OCI-LY7 (cell line): ENCODE results near the gene GNG7. TPM values are rescaled to one million over a fixed set of nuclear protein-coding genes. Genes with fewer than 3 reads are reported as not detected.

Experiments
- BruUV-seq: library from RNA; stranded (reverse); fragments of 400-500 nt; replicated peaks from 2 replicates; lab custom pipeline; 2021; lab: Mats Ljungman, UMichigan
- CTCF ChIA-PET: fragments of 300-600 bp; sonication (Branson Sonifier 250); formaldehyde crosslinking; loops from one replicate; lab custom pipeline; 2022; ENCODE audit warnings: antibody characterized with exemption; ENCODE audit not compliant: unreplicated experiment; lab: Charles Lee
- POLR2A ChIA-PET: fragments of 300-600 bp; sonication (Branson Sonifier 250); formaldehyde crosslinking; loops from one replicate; lab custom pipeline; 2022; ENCODE audit warnings: antibody characterized with exemption; lab: Charles Lee
- DNase-seq: peaks from one replicate; pipeline ENCODE4 v3.0.0-alpha.2; 2015; ENCODE audit warnings: low spot score
- H2AFZ ChIP-seq: fragments of 200-600 bp; sonication (generic), shearing (Covaris generic); 2 replicates; pipeline ENCODE4 v1.6.1; 2014; ENCODE audit warnings: mild to moderate bottlenecking, antibody characterized with exemption, low read length, moderate library complexity
- H3K27ac ChIP-seq: fragments of 200-600 bp; sonication (generic); 2 replicates; pipeline ENCODE4 v1.5.1; 2014; ENCODE audit warnings: mixed run types, low read depth, mild to moderate bottlenecking, moderate library complexity, low read length, inconsistent platforms; ENCODE audit not compliant: poor library complexity, severe bottlenecking
- H3K36me3 ChIP-seq: fragments of 200-600 bp; sonication (generic); 2 replicates; pipeline ENCODE4 v1.6.1; 2014; ENCODE audit warnings: mild to moderate bottlenecking, antibody characterized with exemption, low read length, moderate library complexity, mixed read lengths; ENCODE audit not compliant: insufficient read depth
- H3K4me1 ChIP-seq: fragments of 200-600 bp; sonication (generic); 2 replicates; pipeline ENCODE4 v1.5.1; 2014; ENCODE audit warnings: mild to moderate bottlenecking, low read length; ENCODE audit not compliant: insufficient read depth, poor library complexity, severe bottlenecking
- H3K4me2 ChIP-seq: fragments of 200-600 bp; sonication (generic); 2 replicates; pipeline ENCODE4 v1.6.1; 2014; ENCODE audit warnings: mild to moderate bottlenecking, low read length
- H3K4me3 ChIP-seq: fragments of 200-600 bp; sonication (generic); 2 replicates; pipeline ENCODE4 v1.5.1; 2014; ENCODE audit warnings: mild to moderate bottlenecking, low read depth, low read length; ENCODE audit not compliant: poor library complexity, severe bottlenecking
- H3K79me2 ChIP-seq: fragments of 200-600 bp; sonication (generic); 2 replicates; pipeline ENCODE4 v1.6.1; 2016; ENCODE audit warnings: low read depth, mild to moderate bottlenecking, low read length, moderate library complexity, mixed read lengths; ENCODE audit not compliant: insufficient read depth
- H3K9me2 ChIP-seq: fragments of 200-600 bp; sonication (generic); 2 replicates; pipeline ENCODE4 v1.6.1; 2016; ENCODE audit warnings: mild to moderate bottlenecking, low read length, mixed read lengths; ENCODE audit not compliant: insufficient read depth
- H3K9me3 ChIP-seq: fragments of 200-600 bp; sonication (generic); 2 replicates; pipeline ENCODE4 v1.6.1; 2014; ENCODE audit warnings: mild to moderate bottlenecking, mixed run types, low read length, mixed read lengths
- H4K20me1 ChIP-seq: fragments of 200-600 bp; sonication (generic); 2 replicates; pipeline ENCODE4 v1.6.1; 2014; ENCODE audit warnings: mild to moderate bottlenecking, antibody characterized with exemption, low read length, moderate library complexity, mixed read lengths; ENCODE audit not compliant: insufficient read depth
- CTCF ChIP-seq: fragments of 200-600 bp; sonication (generic); conservative IDR thresholded peaks from 2 replicates; pipeline ENCODE4 v1.5.1; 2014; ENCODE audit warnings: mild to moderate bottlenecking, antibody characterized with exemption, low read length, moderate library complexity, mixed read lengths
- EZH2phosphoT487 ChIP-seq: fragments of 200-600 bp; sonication (generic); IDR thresholded peaks from 2 replicates; pipeline ENCODE4 v1.6.1; 2018; ENCODE audit warnings: low read depth, borderline replicate concordance, mild to moderate bottlenecking, mixed run types, antibody characterized with exemption, low read length, moderate library complexity, mixed read lengths
- intact Hi-C: fragments of 100-400 bp; cut with micrococcal nuclease; formaldehyde crosslinking; loops from one replicate; pipeline ENCODE4 v1.10.0; 2022; ENCODE audit not compliant: unreplicated experiment
- total RNA-seq, 2 experiments: library from RNA; depleted of rRNA in 1 of 2; stranded (reverse); fragments of >200 nt in 1 of 2; shearing (Covaris generic) in 1 of 2; gene quantifications; 2 replicates each; pipeline ENCODE4 v1.2.3, GENCODE V29; 2014 to 2022

GNG7 gene
- total RNA-seq, 2 experiments from 2014 or later, result 13.9 to 15.3 TPM

GRCh38 chr19:2478278-2478755, 224.2 kb downstream of the GNG7 start:
- CTCF ChIA-PET, result interaction anchor here (2.4 kb wide), 1 partner anchor 132 kb away, joined by 38 read pairs; no protein-coding TSS in a partner anchor
- no peaks in the 10 kb centered on the region for H3K9me3 ChIP-seq
- no peak overlapping the region for H2AFZ ChIP-seq
- H3K79me2 ChIP-seq, result peaks cover 29% of the 10 kb centered on the region
- H3K4me2 ChIP-seq, result peak overlapping the region; percentile 76
- POLR2A ChIA-PET, result interaction anchor here (1.2 to 3.7 kb wide), 3 partner anchors 15 to 141 kb away, joined by 4 to 72 read pairs (median 51); no protein-coding TSS in a partner anchor
- no peaks in the 10 kb centered on the region for H3K9me2 ChIP-seq
- intact Hi-C loops, result loop anchor here (5.0 to 10.0 kb wide), 2 partner anchors 84 to 266 kb away; partner anchors contain the start of gene SLC39A3
- H3K27ac ChIP-seq, result peak overlapping the region; percentile 91
- peaks cover 40% of the 10 kb centered on the region for H3K4me1 ChIP-seq
- DNase-seq, result peak; percentile 77
- peak overlapping the region; percentile 97 for H3K4me3 ChIP-seq
- 0 out of 2 replicates have a peak, but pooled peaks cover 4% of the 10 kb centered on the region for H4K20me1 ChIP-seq
- no TSS peak for BruUV-seq
- H3K36me3 ChIP-seq, result peaks cover 17% of the 10 kb centered on the region
- TF ChIP-seq EZH2phosphoT487 (no peak), CTCF (peak; percentile 57)

DNA sequence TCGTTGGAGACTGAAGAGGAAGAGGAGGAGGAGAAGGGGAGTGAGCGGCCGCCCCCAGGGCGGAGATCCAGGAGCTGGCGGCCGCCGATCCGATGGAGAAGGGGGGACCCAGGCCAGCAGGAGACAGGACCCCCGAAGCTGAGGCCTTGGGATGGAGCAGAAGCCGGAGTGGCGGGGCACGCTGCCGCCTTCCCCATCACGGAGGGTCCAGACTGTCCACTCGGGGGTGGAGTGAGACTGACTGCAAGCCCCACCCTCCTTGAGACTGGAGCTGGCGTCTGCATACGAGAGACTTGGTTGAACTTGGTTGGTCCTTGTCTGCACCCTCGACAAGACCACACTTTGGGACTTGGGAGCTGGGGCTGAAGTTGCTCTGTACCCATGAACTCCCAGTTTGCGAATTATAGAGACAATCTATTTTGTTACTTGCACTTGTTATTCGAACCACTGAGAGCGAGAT, 224.7 kb downstream of the GNG7 start:
- Histone ChIP-seq H3K36me3 (peaks cover 17% of the 10 kb centered on the region), H3K4me2 (peak overlapping the region; percentile 76), H3K79me2 (peaks cover 29% of the 10 kb centered on the region), H4K20me1 (0 out of 2 replicates have a peak, but pooled peaks cover 4% of the 10 kb centered on the region), H2AFZ (no peak overlapping the region), H3K9me2 (no peaks in the 10 kb centered on the region), H3K27ac (peak overlapping the region; percentile 91), H3K9me3 (no peaks in the 10 kb centered on the region), H3K4me3 (peak overlapping the region; percentile 97), H3K4me1 (peaks cover 40% of the 10 kb centered on the region)
- BruUV-seq, result no TSS peak
- DNase-seq, result peak; percentile 69
- TF ChIP-seq CTCF (no peak), EZH2phosphoT487 (no peak)
- ChIA-PET CTCF (interaction anchor here (2.4 kb wide), 1 partner anchor 133 kb away, joined by 38 read pairs; no protein-coding TSS in a partner anchor), POLR2A (interaction anchor here (0.6 to 3.7 kb wide), 5 partner anchors 15 to 1077 kb away, joined by 3 to 72 read pairs (median 15); no protein-coding TSS in a partner anchor)
- intact Hi-C loops, result loop anchor here (5.0 to 10.0 kb wide), 2 partner anchors 85 to 267 kb away; partner anchors contain the start of gene SLC39A3
